Measurements from ENCODE around the gene TMEM52.
A peak's percentile ranks its signal among the peaks of the same experiment; 100 is the strongest.

TMEM52 gene

DNA sequence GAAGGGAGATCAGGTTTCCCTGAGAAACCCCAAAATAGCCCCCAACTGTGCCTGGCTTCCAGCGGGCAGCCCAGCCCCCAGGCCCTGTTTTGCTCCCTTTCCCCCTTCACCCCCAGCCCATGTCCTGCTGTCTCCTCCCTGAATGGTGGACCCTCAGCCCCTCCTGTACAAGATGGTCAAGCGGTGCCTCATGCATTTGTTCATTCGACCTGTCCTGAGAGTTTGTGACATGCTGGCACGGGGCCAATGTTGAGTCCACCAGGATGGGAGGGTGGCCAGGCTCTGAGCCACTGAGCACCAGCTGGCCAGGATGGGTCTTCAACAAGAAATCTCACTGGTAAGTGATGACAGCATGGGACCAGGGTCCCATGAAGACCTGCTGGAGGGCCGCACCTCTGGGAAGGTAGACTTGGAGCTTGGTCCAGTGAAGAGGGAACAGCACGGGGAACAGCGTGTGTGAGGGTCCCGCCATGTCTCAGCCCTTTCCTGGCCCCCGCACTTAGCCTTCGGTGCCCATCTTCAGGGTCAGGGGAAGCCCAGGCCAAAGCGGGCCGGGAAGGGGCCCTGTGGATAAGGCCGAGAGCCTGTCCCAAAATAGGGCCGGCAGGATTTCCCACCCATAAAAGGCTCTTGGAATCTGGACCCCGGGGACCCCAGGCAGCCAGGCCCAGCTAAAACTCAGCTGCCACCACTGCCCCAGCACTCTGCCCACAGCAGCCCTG, 3.9 kb downstream of the TMEM52 start, which contains the start of gene CALML6:
TSS of gene CALML6 (plus strand) at position 290 of the 722 bp plus-strand sequence. CDS start at position 311, 21 bp downstream.
- DNase-seq (ENCODE audit: low read depth) = no peak

DNA sequence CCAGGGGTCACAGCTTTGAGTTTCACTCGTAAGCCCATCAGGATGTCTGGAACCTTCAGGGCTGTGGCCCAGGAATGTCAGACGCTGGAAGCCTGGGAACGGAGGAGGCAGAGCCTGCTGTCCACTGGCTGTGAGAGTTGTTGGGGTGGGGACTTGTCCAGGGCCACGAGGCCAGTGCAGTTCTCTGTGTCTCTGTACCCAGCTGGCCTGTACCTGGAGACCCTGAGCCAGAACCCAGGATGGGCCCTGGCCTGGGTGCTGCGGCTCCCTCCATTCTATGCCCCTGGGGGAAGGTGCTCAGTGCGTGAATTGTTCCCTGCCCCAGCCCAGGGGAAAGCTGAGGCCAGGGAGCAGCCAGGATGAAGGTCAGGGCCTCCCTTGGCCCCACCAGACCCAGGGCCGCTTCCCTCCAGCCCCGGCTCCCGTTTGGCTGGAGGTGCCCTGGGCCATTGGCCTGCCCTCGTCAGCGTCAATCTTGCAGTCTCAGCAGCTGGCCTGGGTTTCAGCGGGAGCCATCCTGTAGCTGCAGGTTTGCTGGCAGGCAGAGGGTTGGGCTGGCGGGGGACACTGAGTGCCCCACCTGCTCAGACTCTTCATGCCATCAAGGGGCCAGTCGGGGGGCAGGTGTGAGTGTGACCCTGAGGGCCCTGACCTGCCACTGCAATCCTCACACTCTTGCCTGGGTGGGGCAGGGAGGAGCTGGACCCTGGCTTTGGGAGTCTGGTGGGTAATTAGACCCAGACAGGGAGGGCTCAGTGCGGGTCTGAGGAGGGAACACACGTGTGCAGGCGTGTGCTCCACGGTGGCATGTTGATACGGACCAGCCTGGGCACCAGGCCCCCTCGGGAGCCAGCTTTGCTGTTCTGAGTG, 4.7 kb downstream of the TMEM52 start:
- no peak for DNase-seq (ENCODE audit: low read depth)

DNA sequence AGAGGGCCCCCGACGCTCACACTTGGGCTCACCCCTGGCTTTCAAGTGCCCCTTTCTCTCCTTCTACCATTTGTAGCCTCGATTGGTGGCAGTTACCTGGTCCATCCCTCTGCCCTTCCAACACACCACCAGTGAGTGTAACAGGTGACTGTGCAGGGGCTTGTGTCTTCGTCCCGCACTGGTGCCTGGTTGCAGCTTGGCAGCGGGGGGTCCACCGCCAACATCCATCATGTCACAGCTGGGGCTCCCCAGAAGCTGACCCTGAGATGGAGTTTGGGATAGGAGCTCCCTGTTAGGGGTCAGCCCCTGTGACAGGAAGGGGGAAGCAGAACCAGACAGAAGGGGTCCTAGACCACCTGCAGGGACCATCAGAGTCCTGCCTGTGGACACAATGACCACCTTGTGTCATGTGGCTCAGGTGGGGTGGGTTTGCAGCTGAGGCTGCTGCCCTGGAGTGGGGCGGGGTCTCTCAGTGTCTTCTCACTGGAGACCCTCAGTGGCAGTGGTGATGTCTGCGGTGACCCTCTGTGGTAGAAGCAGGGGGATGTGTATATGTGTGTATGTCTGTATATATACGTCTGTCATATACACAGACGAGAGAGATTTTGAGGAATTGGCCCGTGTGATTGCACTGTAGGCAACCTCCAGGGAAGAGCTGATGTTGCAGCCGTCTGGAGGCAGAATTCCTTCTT, 7.6 kb downstream of the TMEM52 start:
- no peak for DNase-seq (ENCODE audit: low read depth)

GRCh38 chr1:1910651-1911331, 8.3 kb downstream of the TMEM52 start:
- no peak for DNase-seq (ENCODE audit: low read depth)

DNA sequence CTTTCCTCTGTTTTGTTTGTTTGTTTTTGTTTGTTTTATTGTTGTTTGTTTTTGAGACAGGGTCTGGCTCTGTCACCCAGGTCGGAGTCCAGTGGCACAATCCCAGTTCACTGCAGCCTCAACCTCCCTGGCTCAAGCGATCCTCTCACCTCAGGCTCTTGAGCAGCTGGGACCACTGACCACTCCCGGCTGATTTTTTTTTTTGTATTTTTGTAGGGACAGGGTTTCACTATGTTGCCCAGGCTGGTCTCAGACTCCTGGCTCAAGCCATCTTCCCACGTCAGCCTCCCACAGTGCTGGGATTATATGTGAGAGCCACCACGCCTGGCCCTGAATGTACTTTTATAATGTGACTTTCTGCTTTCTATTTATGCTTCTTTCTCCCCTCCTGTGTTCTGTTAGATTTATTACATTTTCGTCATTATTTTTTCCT, 9.0 kb downstream of the TMEM52 start:
- DNase-seq (ENCODE audit: low read depth) = no peak

DNA sequence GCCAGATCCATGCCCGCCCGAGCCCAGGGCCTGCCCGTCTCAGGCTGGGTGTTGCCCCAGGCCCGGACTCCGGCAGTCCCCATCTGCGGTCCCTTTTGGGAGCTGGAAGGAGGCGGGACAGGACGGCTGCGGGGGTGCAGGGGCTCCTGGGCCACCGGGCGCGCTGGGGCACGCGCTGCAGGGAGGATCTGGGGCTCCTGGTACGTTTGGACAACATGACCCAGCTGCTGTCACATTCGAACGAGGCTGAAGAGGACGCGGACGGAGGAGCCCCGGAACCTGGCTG, 10.6 kb downstream of the TMEM52 start:
- no peak for DNase-seq (ENCODE audit: low read depth)

DNA sequence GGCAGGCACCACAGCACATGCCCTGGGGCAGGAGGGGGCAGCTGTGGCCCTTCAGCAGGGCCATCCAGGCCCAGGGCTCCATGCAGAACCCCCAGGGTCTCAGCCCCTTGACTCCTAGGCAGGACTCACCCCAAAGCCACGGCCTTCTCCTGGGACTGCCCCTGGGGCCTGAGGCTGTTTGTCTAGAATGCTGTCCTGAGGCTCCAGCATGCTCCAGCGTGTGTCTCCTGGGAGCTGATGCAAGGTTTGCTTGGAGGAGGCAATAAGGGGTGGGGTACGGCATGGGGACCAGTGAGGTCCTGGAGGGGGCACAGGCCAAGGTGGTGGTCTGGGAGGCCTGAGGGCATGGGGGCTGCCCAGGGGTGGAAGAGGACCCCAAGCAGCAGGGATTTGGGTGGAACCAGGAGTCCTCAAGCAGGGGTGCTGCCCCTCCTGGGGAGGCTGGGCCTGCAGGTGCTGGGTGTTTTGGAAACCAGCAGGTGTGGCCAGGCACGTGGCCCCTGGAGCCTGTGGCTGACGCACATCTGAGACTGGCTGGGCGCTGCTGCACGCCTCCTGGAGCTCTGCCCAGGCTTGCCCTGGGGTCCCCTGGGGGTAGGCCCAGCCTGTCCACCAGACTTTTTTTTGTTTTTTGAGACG, 11.9 kb downstream of the TMEM52 start:
- DNase-seq (ENCODE audit: low read depth) = no peak

GRCh38 chr1:1906185-1907097, 12.6 kb downstream of the TMEM52 start:
- DNase-seq (ENCODE audit: low read depth) = peak; percentile 54

DNA sequence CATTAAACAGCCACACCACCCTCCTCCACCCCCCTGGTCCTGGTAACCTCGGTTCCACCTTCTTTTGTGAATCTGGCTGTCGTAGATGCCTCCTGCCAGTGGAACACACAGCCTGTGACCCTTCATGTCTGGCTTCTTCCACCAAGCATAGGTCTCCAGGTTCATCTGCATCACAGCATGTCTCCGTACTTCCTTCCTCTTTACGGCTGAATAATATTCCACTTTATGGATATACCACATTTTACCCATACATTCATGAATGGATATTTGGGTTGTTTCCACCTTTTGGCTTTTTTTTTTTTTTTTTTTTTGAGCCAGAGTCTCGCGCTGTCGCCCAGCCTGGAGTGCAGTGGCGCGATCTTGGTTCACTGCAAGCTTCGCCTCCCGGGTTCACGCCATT, 15.9 kb downstream of the TMEM52 start:
- DNase-seq (ENCODE audit: low read depth) = no peak

GRCh38 chr1:1901641-1902294, 17.3 kb downstream of the TMEM52 start:
- no peak for DNase-seq (ENCODE audit: low read depth)

GRCh38 chr1:1900883-1901640, 18.0 kb downstream of the TMEM52 start:
- no peak for DNase-seq (ENCODE audit: low read depth)

DNA sequence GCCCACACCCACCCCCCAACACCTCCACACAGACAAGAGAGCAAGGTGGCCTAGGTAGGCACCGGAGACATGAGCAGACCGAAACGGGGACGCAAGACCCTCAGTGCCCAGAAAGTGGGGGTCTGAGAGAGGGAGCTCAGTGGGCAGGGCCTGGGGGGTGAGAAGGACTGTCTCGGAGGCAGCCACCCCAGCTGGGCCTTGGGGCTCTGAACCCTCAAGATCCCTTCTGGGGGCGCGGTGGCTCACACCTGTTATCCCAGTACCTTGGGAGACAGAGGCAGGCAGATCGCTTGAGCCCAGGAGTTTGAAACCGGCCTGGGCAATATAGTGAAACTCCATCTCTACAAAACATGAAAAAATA, 19.1 kb downstream of the TMEM52 start:
- DNase-seq (ENCODE audit: low read depth) = no peak

DNA sequence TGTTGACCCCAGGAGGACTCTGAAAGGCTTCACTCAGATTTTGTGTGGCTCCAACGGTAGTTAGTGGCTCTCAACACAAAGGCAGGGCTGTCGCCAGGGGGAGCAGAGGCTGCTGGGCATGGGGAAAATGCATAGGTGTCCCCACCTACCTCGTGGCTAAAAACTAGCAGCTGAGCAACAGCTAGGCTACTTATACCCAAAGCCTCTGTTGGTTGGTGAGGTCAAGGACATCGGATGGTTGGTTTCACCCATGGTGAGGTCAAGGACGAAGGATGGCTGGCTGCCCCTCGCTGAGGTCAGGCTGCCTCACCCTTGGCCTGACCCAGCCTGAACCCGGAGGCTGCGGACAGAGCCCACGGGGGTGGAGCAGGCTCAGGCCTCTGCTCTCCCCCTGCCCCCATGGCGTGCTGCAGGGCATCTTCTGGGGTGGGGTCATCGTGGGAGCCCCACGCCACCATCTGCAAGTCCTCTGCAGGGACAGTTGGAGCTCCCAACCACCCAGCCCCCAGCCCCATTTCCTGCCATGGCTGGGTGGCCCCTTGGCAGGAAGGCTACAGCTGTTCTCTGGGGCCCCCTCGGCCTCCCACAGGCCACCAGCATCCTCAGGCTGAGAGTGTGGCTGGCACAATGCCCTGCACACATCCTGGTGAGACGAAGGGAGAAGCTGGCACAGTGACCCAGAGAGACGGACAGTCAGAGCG, 19.7 kb downstream of the TMEM52 start:
- DNase-seq (ENCODE audit: low read depth) = no peak

DNA sequence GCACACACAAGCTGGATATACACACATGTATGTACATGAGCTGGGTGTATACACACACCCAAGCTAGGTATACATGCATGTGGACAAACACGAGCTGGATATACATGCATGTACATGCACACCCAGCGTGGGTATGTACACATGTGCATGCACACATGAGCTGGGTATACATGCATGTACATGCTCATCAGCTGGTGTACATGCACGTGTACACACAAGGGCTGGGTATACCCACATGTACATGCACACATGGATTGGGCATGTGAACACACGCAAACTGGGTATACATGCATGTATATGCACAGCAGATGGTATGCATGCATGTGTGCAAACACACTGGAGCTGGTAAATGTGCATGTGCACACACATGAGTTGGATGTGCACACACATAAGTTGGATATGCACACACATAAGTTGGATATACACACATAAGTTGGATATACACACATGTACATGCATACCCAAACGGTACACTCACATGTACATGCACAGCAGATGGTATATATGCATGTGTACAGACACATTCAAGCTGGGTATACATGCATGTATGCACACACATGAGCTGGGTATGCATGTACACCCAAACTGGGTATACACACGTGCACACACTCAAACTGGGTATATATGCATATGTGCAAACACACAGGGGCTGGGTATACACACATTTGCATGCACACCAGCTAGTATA, 20.7 kb downstream of the TMEM52 start:
- no peak for DNase-seq (ENCODE audit: low read depth)

GRCh38 chr1:1895456-1896336, 23.4 kb downstream of the TMEM52 start:
- no peak for DNase-seq (ENCODE audit: low read depth)

DNA sequence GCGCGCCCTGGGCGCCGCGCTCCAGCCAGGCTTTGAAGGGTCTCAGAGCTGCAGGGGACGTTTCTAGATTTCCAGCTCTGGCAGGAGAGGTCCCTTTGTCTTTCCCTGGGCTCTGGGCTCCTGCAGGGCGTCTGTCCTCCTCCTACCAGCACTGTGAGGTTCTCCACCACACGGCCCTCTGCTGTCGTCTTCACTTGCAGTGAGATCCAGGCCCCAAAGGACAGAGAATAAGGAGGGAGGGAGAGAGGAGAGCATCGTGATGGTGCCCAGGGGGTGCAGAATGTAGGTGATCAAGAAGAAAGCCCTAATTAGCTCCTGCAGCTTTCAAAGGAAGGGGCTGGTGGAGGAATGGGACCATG, 24.0 kb downstream of the TMEM52 start:
- DNase-seq (ENCODE audit: low read depth) = no peak

DNA sequence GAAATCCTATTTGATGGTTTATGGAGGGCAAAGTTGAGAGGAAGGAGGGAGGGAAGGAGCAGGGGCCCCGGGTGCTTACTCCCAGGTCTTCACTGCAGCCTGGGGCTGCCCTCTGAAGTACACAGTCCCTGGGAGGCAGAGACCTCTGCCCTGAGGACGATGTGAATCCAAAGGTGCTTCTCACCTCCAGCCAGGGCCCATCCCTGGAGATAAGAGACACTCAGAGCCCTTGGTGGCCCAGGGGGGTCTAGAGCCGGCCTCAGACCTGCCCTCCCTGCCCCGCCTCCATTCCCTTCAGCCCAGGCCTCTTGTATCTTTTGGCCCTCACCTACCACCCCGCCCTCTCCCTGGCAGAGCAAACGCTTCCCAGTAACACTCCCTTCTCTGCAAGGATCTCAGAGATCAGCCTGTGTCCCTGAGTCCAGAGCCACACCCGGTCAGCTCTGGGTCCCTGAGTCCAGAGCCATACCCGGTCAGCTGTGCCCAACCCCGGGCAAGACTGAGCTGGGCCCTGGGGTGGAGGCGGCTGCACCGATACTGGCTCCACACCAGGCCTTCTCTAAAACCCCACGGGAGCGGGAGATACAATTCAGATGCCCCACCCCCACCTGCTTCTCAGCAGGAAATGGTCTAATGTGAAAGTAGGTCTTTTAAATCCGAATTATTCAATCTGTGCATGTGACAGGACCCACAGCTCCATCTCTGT, 24.6 kb downstream of the TMEM52 start:
- no peak for DNase-seq (ENCODE audit: low read depth)

All from stimulated activated CD4-positive, alpha-beta T cell treated with anti-CD3 and anti-CD28 coated beads, Interleukin-2, amount 100 ng/mL, for 4 hours (primary cell).